Effector memory CD4-positive, alpha-beta T cell (primary cell): ENCODE data around the gene ACKR4.
"Not testable (repeated sequence)": the region's sequence is repeated elsewhere in the genome, so short reads cannot be mapped to it uniquely, and the experiment has no call there.

ENCODE experiments used
- DNase-seq, 3 donors: peaks; one replicate each; pipeline ENCODE4 v3.0.0-alpha.2; 2020
- H3K27ac ChIP-seq: 2 replicates; pipeline ENCODE4 v1.7.0; 2013; ENCODE audit warnings: mild to moderate bottlenecking, low read length, moderate library complexity; ENCODE audit not compliant: insufficient read depth, poor library complexity, severe bottlenecking
- H3K27me3 ChIP-seq: replicated peaks from 2 replicates; pipeline ENCODE4 v1.7.0; 2013; ENCODE audit warnings: mild to moderate bottlenecking, low read length; ENCODE audit not compliant: insufficient read depth, control insufficient read depth, poor library complexity, severe bottlenecking
- H3K36me3 ChIP-seq: 2 replicates; pipeline ENCODE4 v1.7.0; 2013; ENCODE audit warnings: mild to moderate bottlenecking, low read length, moderate library complexity; ENCODE audit not compliant: control insufficient read depth, insufficient read depth
- H3K4me1 ChIP-seq: 2 replicates; pipeline ENCODE4 v1.7.0; 2013; ENCODE audit warnings: low read length, mild to moderate bottlenecking; ENCODE audit not compliant: control insufficient read depth, insufficient read depth, poor library complexity, severe bottlenecking
- H3K4me3 ChIP-seq: 2 replicates; pipeline ENCODE4 v1.7.0; 2013; ENCODE audit warnings: low read length, low read depth, mild to moderate bottlenecking; ENCODE audit not compliant: insufficient read depth, poor library complexity, severe bottlenecking
- H3K9me3 ChIP-seq: 2 replicates; pipeline ENCODE4 v1.7.0; 2013; ENCODE audit warnings: mild to moderate bottlenecking, low read length, moderate library complexity; ENCODE audit not compliant: control insufficient read depth

ACKR4 gene

GRCh38 chr3:132629928-132630327, 32.9 kb downstream of the ACKR4 start:
- no peak overlapping the region for H3K4me3 ChIP-seq
- no peak overlapping the region for H3K27ac ChIP-seq
- H3K4me1 ChIP-seq: no peaks in the 10 kb centered on the region
- no peaks in the 10 kb centered on the region for H3K27me3 ChIP-seq
- no peaks in the 10 kb centered on the region for H3K9me3 ChIP-seq
- H3K36me3 ChIP-seq: peaks cover 4% of the 10 kb centered on the region
- DNase-seq: no peak

- no peak for DNase-seq
- H3K9me3 ChIP-seq: no peaks in the 10 kb centered on the region
- no peak overlapping the region for H3K27ac ChIP-seq
- no peak overlapping the region for H3K4me3 ChIP-seq
- no peaks in the 10 kb centered on the region for H3K4me1 ChIP-seq
- H3K27me3 ChIP-seq: no peaks in the 10 kb centered on the region
- peaks cover 4% of the 10 kb centered on the region for H3K36me3 ChIP-seq
These were observed 33.5 kb downstream of the ACKR4 start for GRCh38 chr3:132630612-132631011.

- H3K4me1 ChIP-seq: no peaks in the 10 kb centered on the region
- H3K27ac ChIP-seq: no peak overlapping the region
- peaks cover 10% of the 10 kb centered on the region for H3K36me3 ChIP-seq
- H3K4me3 ChIP-seq: no peak overlapping the region
- H3K27me3 ChIP-seq: no peaks in the 10 kb centered on the region
- H3K9me3 ChIP-seq: no peaks in the 10 kb centered on the region
- DNase-seq: no peak
These were observed 38.0 kb downstream of the ACKR4 start for GRCh38 chr3:132635052-132635451.

- no peak overlapping the region for H3K4me3 ChIP-seq
- H3K27ac ChIP-seq: no peak overlapping the region
- no peaks in the 10 kb centered on the region for H3K27me3 ChIP-seq
- no peaks in the 10 kb centered on the region for H3K9me3 ChIP-seq
- no peaks in the 10 kb centered on the region for H3K4me1 ChIP-seq
- peaks cover 18% of the 10 kb centered on the region for H3K36me3 ChIP-seq
- no peak for DNase-seq
These were observed 40.5 kb downstream of the ACKR4 start for GRCh38 chr3:132637590-132637989.

GRCh38 chr3:132638706-132639105, 41.6 kb downstream of the ACKR4 start:
- H3K27me3 ChIP-seq: no peaks in the 10 kb centered on the region
- no peak overlapping the region for H3K4me3 ChIP-seq
- H3K9me3 ChIP-seq: no peaks in the 10 kb centered on the region
- no peak overlapping the region for H3K27ac ChIP-seq
- H3K36me3 ChIP-seq: peaks cover 18% of the 10 kb centered on the region
- no peaks in the 10 kb centered on the region for H3K4me1 ChIP-seq
- no peak for DNase-seq

- not testable (repeated sequence) for H3K27ac ChIP-seq, DNase-seq, H3K9me3 ChIP-seq
These were observed 44.4 kb downstream of the ACKR4 start for GRCh38 chr3:132641427-132641826.

GRCh38 chr3:132641837-132642538, 44.9 kb downstream of the ACKR4 start:
- Histone ChIP-seq H3K9me3 (no peaks in the 10 kb centered on the region), H3K36me3 (peaks cover 18% of the 10 kb centered on the region), H3K27ac (no peak overlapping the region), H3K4me3 (no peak overlapping the region), H3K27me3 (no peaks in the 10 kb centered on the region), H3K4me1 (no peaks in the 10 kb centered on the region)
- DNase-seq: no peak

More at GRCh38 chr3:132641427-132641826, 44.4 kb downstream of the ACKR4 start:
- H3K4me3 ChIP-seq, H3K27me3 ChIP-seq, H3K4me1 ChIP-seq: not testable (repeated sequence)
- H3K36me3 ChIP-seq: peaks cover 18% of the 10 kb centered on the region

GRCh38 chr3:132642539-132642847, 45.4 kb downstream of the ACKR4 start:
- no peak overlapping the region for H3K4me3 ChIP-seq
- H3K9me3 ChIP-seq: no peaks in the 10 kb centered on the region
- H3K27me3 ChIP-seq: no peaks in the 10 kb centered on the region
- no peak for DNase-seq
- H3K36me3 ChIP-seq: peaks cover 18% of the 10 kb centered on the region
- no peaks in the 10 kb centered on the region for H3K4me1 ChIP-seq
- no peak overlapping the region for H3K27ac ChIP-seq

GRCh38 chr3:132643366-132643765, 46.3 kb downstream of the ACKR4 start:
- Histone ChIP-seq H3K36me3 (peaks cover 10% of the 10 kb centered on the region), H3K27ac (no peak overlapping the region), H3K4me3 (no peak overlapping the region), H3K27me3 (no peaks in the 10 kb centered on the region), H3K9me3 (no peaks in the 10 kb centered on the region), H3K4me1 (no peaks in the 10 kb centered on the region)
- no peak for DNase-seq

GRCh38 chr3:132645058-132645457, 48.0 kb downstream of the ACKR4 start:
- Histone ChIP-seq H3K4me1 (no peaks in the 10 kb centered on the region), H3K27ac (no peak overlapping the region), H3K4me3 (no peak overlapping the region), H3K36me3 (peaks cover 8% of the 10 kb centered on the region), H3K9me3 (no peaks in the 10 kb centered on the region), H3K27me3 (no peaks in the 10 kb centered on the region)
- no peak for DNase-seq
